ENCODE measurements around the gene DDR2.

DDR2 gene

DNA sequence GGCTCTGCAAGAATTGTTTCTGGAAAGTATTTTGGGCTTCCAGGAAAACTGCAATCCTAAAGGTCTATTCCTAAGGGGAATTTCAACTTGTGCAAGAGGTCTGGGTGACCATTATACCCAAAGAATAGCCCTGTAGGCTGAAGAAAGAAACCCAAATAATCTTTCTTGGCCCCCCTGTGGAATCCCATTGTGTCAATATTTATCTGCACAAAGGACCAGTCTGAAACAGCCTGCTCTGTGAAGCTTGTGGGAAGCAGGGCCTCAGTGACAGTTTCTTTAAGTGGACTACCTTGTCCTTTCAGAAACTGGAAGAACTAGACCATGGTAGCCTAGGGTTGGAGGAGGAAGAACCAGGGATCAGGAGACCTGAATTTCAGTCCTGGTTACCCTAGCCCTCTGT is 99.8 kb downstream of the DDR2 start:
- DNase-seq (ENCODE audit: low spot score): no peak
- TF ChIP-seq, protein P1, sequence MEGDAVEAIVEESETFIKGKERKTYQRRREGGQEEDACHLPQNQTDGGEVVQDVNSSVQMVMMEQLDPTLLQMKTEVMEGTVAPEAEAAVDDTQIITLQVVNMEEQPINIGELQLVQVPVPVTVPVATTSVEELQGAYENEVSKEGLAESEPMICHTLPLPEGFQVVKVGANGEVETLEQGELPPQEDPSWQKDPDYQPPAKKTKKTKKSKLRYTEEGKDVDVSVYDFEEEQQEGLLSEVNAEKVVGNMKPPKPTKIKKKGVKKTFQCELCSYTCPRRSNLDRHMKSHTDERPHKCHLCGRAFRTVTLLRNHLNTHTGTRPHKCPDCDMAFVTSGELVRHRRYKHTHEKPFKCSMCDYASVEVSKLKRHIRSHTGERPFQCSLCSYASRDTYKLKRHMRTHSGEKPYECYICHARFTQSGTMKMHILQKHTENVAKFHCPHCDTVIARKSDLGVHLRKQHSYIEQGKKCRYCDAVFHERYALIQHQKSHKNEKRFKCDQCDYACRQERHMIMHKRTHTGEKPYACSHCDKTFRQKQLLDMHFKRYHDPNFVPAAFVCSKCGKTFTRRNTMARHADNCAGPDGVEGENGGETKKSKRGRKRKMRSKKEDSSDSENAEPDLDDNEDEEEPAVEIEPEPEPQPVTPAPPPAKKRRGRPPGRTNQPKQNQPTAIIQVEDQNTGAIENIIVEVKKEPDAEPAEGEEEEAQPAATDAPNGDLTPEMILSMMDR (IDR thresholded peaks at IDR 0.05; ENCODE audit: extremely low read depth, missing control alignments): no peak

DNA sequence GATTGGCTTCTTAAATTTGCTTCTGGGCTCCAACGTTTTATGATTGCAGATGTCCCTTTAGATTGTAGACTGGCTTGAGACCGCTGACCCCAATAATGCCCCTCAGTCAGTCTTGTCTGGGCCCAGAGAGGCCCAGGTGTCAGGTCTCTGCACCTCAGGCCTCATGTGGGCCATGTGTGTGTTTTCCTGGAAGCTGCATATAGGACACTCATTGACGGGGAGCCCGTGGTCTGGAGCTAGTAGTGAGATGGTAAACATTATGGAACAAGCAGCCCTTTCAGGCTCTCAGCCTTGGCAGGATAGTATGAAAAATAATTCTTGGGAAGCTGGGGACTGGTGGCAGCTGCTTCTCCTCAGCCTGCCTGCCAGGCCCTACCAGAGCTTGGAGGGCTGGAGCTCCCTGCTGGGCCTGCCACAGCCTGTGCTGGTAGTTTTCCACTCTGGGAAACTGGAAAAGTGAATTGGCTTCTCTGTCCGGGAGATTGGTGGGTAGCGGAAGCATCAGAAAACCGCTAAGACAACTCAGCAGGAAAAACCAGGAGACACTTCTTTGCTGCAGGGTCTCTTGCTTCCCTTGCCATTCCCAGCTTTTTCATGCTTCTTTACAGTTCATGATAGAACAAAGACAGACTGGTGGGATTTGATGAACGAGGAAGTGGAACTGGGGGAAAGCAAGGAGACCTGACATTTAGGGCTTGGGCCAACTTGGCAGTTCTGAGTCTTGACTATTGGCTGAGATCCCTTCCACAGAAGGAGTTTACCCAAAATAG is 100.5 kb downstream of the DDR2 start:
- DNase-seq (ENCODE audit: low spot score): no peak
- TF ChIP-seq, protein P1 (IDR thresholded peaks at IDR 0.05; ENCODE audit: extremely low read depth, missing control alignments): no peak

DNA sequence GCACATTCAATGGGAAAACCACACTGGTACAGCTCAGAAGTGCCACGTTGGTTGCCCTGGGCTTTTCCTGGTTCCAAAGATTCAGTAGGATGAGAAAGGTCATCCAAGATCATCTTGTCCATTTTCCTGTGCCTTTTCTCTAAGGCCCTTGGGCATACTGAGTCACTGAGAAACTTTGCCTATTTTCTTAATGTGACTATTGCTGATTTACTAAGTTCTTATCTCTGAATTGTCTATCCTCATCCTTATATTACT is 101.0 kb downstream of the DDR2 start:
- TF ChIP-seq, protein P1 (IDR thresholded peaks at IDR 0.05; ENCODE audit: extremely low read depth, missing control alignments): no peak
- no peak for DNase-seq (ENCODE audit: low spot score)

DNA sequence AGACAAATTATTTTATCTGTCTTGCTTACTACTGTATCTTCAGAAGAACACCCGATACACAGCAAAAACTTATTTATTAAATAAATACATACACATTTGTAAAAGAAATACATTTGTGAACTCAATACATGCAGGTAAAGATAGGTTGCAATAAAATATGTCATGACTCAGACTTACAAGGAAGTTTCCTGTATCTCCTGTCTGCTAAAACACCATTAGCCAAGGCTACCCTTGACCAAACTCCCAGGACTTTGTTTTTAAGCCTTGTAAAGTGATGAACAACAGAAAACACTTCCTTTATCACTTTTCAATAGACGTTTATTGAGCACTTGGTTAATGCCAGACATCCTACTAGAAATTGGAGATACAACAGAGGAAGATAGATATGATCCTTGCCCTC is 101.8 kb downstream of the DDR2 start:
- DNase-seq (ENCODE audit: low spot score): no peak
- TF ChIP-seq, protein P1 (IDR thresholded peaks at IDR 0.05; ENCODE audit: extremely low read depth, missing control alignments): no peak

DNA sequence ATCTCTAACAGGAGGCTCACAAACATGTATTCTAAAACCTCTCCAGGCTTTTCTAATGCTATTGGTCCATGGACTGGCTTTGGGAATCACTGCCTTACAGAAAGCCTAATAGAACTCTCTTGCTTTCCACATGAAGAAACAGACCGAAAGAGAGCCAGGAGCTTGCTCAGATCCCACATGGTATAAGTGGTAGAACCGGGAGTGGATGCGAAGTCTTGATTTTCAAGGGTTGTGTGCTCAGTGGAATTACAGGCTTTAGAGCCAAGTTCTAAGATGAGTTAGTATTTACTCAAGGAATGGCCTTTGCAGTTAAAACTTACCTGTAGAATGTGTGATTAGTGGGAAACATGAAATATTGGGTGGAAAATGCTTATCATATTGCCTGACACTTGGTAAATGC is 103.9 kb downstream of the DDR2 start:
- DNase-seq (ENCODE audit: low spot score): no peak

DNA sequence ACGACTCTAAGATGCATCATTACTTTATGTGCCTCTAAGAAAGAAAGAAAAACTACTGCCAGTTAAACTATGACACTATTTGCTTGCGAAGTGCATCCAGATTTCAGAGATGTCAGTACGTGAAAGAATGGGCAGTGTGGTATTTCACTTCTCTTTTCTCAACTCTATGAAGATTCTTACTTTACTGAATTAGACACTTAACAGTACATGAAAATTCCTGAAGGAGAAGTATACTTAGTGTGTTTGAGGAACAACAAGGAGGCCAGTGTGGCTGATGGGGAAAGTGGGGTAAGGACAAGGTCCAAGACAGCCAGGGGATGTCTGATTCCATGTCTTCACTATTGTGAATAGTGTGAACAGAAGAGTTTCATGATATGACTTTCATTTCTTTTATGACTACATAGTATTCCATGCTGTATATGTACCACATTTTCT is 104.4 kb downstream of the DDR2 start:
- peak; percentile 34 for DNase-seq (ENCODE audit: low spot score)

More for the DNA sequence above, 103.9 kb downstream of the DDR2 start:
- TF ChIP-seq, protein P1 (IDR thresholded peaks at IDR 0.05; ENCODE audit: extremely low read depth, missing control alignments): no peak

DNA sequence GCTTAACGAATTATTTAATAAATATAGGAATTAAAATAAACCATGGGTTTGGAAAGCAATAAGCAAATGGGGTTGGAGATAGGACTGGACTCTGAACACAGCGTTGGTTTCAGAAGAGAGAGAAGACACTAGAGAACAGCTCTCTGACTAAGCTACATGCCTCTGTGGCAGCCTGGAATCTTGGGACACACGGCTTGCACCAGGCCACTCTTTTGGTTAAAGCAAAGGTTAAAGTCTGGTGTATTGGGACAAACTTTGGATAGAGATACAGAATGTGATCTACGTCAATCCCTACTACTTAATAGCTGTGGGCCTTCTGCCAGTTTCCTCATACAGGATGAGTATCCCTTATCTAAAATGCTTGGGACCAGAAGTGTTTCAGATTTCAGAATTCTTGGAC is 108.5 kb downstream of the DDR2 start:
- no peak for DNase-seq (ENCODE audit: low spot score)
- TF ChIP-seq, protein P1 (IDR thresholded peaks at IDR 0.05; ENCODE audit: extremely low read depth, missing control alignments): no peak

More for the DNA sequence above, 104.4 kb downstream of the DDR2 start:
- TF ChIP-seq, protein P1 (IDR thresholded peaks at IDR 0.05; ENCODE audit: extremely low read depth, missing control alignments): no peak
